B cell (primary cell): Measurements from ENCODE around the gene LTB4R. TPM values are rescaled to one million over a fixed set of nuclear protein-coding genes. Genes with fewer than 3 reads are reported as not detected.

ENCODE experiments used
- ATAC-seq: fragments of 200-7000 bp; cut with Tn5 transposase; one replicate; pipeline ENCODE4 v1.10.0; 2021; ENCODE audit warnings: low read depth, mild to moderate bottlenecking, moderate number of reproducible peaks, moderate library complexity
- CTCF ChIA-PET: fragments of 350-600 bp; sonication (Branson Sonifier 250); formaldehyde crosslinking; loops from one replicate; lab custom pipeline; 2021; ENCODE audit warnings: antibody characterized with exemption, inconsistent platforms; lab: Charles Lee
- POLR2A ChIA-PET: fragments of 350-600 bp; sonication (Branson Sonifier 250); formaldehyde crosslinking; loops from one replicate; lab custom pipeline; 2021; ENCODE audit warnings: antibody characterized with exemption; lab: Charles Lee
- DNase-seq: peaks from one replicate; pipeline ENCODE4 v3.0.0; 2013
- H2AFZ ChIP-seq: 2 replicates; pipeline ENCODE4 v1.6.1; 2012; ENCODE audit warnings: mild to moderate bottlenecking, low read depth, low read length; ENCODE audit not compliant: insufficient read depth, poor library complexity, severe bottlenecking
- H3K27ac ChIP-seq, 2 donors: 1 replicate in 1 of 2; 2 replicates in 1 of 2; pipeline ENCODE4 v1.5.1; 2012 to 2013; ENCODE audit warnings: low read length in 2 of 2, mild to moderate bottlenecking in 2 of 2, moderate library complexity in 1 of 2
- H3K27me3 ChIP-seq, 4 experiments: fragments of 200-600 bp in 1 of 4; sonication (generic) in 1 of 4; replicated peaks in 1 of 4; 1 replicate in 2 of 4; 2 replicates in 2 of 4; pipeline versions ENCODE4 v1.6.1 to v1.7.0; 2013 to 2016; ENCODE audit warnings: low read length in 3 of 4, mild to moderate bottlenecking in 2 of 4, mixed read lengths in 1 of 4, moderate library complexity in 1 of 4; ENCODE audit not compliant: insufficient read depth in 4 of 4, control insufficient read depth in 3 of 4; ENCODE audit errors: control extremely low read depth in 1 of 4
- H3K36me3 ChIP-seq, 2 experiments: replicated peaks in 1 of 2; 1 replicate in 1 of 2; 2 replicates in 1 of 2; pipeline versions ENCODE4 v1.6.1 to v1.7.1; 2013; ENCODE audit warnings: low read length in 1 of 2; ENCODE audit not compliant: insufficient read depth in 2 of 2, control insufficient read depth in 1 of 2; ENCODE audit errors: control extremely low read depth in 1 of 2, extremely low read depth in 1 of 2
- H3K4me1 ChIP-seq, 2 donors: fragments of 200-600 bp in 1 of 2; sonication (generic) in 1 of 2; 1 replicate in 1 of 2; 2 replicates in 1 of 2; pipeline versions ENCODE4 v1.5.1 to v1.6.1; 2013 to 2017; ENCODE audit warnings: low read length in 2 of 2; ENCODE audit not compliant: control insufficient read depth in 2 of 2, insufficient read depth in 2 of 2
- H3K4me2 ChIP-seq: replicated peaks from 2 replicates; pipeline ENCODE3; 2012; ENCODE audit warnings: mild to moderate bottlenecking, low read depth, low read length; ENCODE audit not compliant: poor library complexity, severe bottlenecking
- H3K4me3 ChIP-seq, 5 experiments: fragments of 200-600 bp in 1 of 5; sonication (generic) in 1 of 5; 1 replicate in 3 of 5; 2 replicates in 2 of 5; pipeline versions ENCODE4 v1.5.1 to v1.7.0; 2011 to 2016; ENCODE audit warnings: low read length in 4 of 5, mild to moderate bottlenecking in 4 of 5, low read depth in 2 of 5, control low read depth in 1 of 5, moderate library complexity in 1 of 5; ENCODE audit not compliant: insufficient read depth in 1 of 5; ENCODE audit errors: control extremely low read depth in 1 of 5, extremely low read depth in 1 of 5
- H3K79me2 ChIP-seq: fragments of 200-600 bp; sonication (generic); one replicate; pipeline ENCODE4 v1.6.0; 2016; ENCODE audit warnings: low read length; ENCODE audit not compliant: control insufficient read depth, insufficient read depth
- H3K9ac ChIP-seq: fragments of 200-600 bp; sonication (generic); 2 replicates; pipeline ENCODE4 v1.6.1; 2017; ENCODE audit warnings: mild to moderate bottlenecking, low read length, moderate library complexity
- H3K9me3 ChIP-seq, 3 donors: one replicate each; pipeline versions ENCODE4 v1.6.1 to v1.7.1; 2013; ENCODE audit warnings: low read length in 2 of 3; ENCODE audit not compliant: control insufficient read depth in 2 of 3, insufficient read depth in 1 of 3; ENCODE audit errors: control extremely low read depth in 1 of 3
- H4K20me1 ChIP-seq: 2 replicates; pipeline ENCODE4 v1.6.0; 2012; ENCODE audit warnings: mild to moderate bottlenecking, low read length; ENCODE audit not compliant: insufficient read depth, control insufficient read depth, poor library complexity, severe bottlenecking
- H3K27ac Mint-ChIP-seq: one replicate; pipeline ENCODE4 v1.8.0; 2021; ENCODE audit warnings: mixed read lengths
- H3K27me3 Mint-ChIP-seq: one replicate; pipeline ENCODE4 v1.8.0; 2021; ENCODE audit warnings: mixed read lengths
- H3K4me1 Mint-ChIP-seq: one replicate; pipeline ENCODE4 v1.8.0; 2021; ENCODE audit warnings: mixed read lengths
- H3K4me3 Mint-ChIP-seq: one replicate; pipeline ENCODE4 v1.8.0; 2021; ENCODE audit warnings: mixed read lengths
- H3K9me3 Mint-ChIP-seq: one replicate; pipeline ENCODE4 v1.8.0; 2022; ENCODE audit warnings: mixed read lengths; ENCODE audit not compliant: insufficient read depth
- CTCF ChIP-seq: fragments of 200-600 bp; IDR thresholded peaks from one replicate; pipeline ENCODE4 v1.8.0; 2022; ENCODE audit warnings: antibody characterized with exemption, mild to moderate bottlenecking
- EZH2 ChIP-seq: IDR thresholded peaks from 2 replicates; pipeline ENCODE4 v1.6.1; 2012; ENCODE audit warnings: borderline replicate concordance, low read depth, mild to moderate bottlenecking, moderate library complexity, low read length; ENCODE audit not compliant: insufficient read depth, poor library complexity, severe bottlenecking
- WGBS: methylation state at CpG from one replicate; pipeline ENCODE4 v1.1.5; 2013; ENCODE audit warnings: missing lambda C conversion rate; ENCODE audit not compliant: insufficient coverage; 5-methylcytosine and 5-hydroxymethylcytosine counted together
- intact Hi-C: fragments of 100-400 bp; cut with micrococcal nuclease; formaldehyde crosslinking; loops from one replicate; pipeline ENCODE4 v1.10.0; 2022
- polyA plus RNA-seq: library from polyadenylated mRNA; depleted of rRNA; stranded (reverse); fragments of >200 nt; gene quantifications from 2 replicates; pipeline ENCODE4 v1.2.3, GENCODE V29; 2012
- total RNA-seq, 2 donors: library from RNA; stranded (reverse); fragments of 120-200 nt in 1 of 2; gene quantifications; 1 replicate in 1 of 2; 2 replicates in 1 of 2; pipeline versions ENCODE4 v1.2.3 to v1.2.4, GENCODE V29; 2013 to 2022

LTB4R gene
- total and polyA plus RNA-seq, 2 donors (not counting 1 experiment from before 2014, with no cell fraction given) = 8.8 to 19.1 TPM

GRCh38 chr14:24271134-24271833 lies 40.0 kb upstream of the LTB4R start, which contains the start of gene RABGGTA:
RABGGTA (minus strand) TSS chr14:24271597; CDS start chr14:24271115, 482 bp downstream.
- Mint-ChIP-seq H3K9me3 (no peaks in the 10 kb centered on the region), H3K27ac (peak within 1 kb of the TSS; percentile 94)

More at GRCh38 chr14:24271134-24271833, 40.0 kb upstream of the LTB4R start, which contains the start of gene RABGGTA:
- peak within 1 kb of the TSS; percentile 93 to 97 for H3K27ac ChIP-seq
- no peaks in the 10 kb centered on the region for H3K9me3 ChIP-seq
- peaks cover 20% of the 10 kb centered on the region for H3K79me2 ChIP-seq
- peak within 1 kb of the TSS; percentile 86 for H3K4me2 ChIP-seq
- Mint-ChIP-seq H3K4me3 (peak within 1 kb of the TSS; percentile 94), H3K27me3 (no peaks in the 10 kb centered on the region), H3K4me1 (peaks cover 48% of the 10 kb centered on the region)
- ChIA-PET CTCF (interaction anchor here (1.0 to 4.2 kb wide), 22 partner anchors 8 to 179 kb away, joined by 3 to 40 read pairs (median 4); partner anchors contain the start of genes CHMP4A, CIDEB, IRF9 and LTB4R), POLR2A (interaction anchor here (0.6 to 2.9 kb wide), 19 partner anchors 9 to 711 kb away, joined by 3 to 51 read pairs (median 5); partner anchors contain the start of genes CBLN3, DCAF11, DHRS1 and EMC9)
- intact Hi-C loops = loop anchor here (1.0 to 10.0 kb wide), 12 partner anchors 8 to 160 kb away; partner anchors contain the start of genes CHMP4A, DCAF11, EMC9 and GMPR2
- peak; percentile 87 for ATAC-seq
- DNase-seq = peak; percentile 98
- H3K27me3 ChIP-seq = no peaks in the 10 kb centered on the region
- under 1% methylated on average over 59 of the region's 61 CpGs for WGBS
- peaks cover 0 to 30% of the 10 kb centered on the region in 2 experiments for H3K36me3 ChIP-seq
- no peaks in the 10 kb centered on the region for H4K20me1 ChIP-seq
- H2AFZ ChIP-seq = peak within 1 kb of the TSS; percentile 79
- H3K4me3 ChIP-seq = peak within 1 kb of the TSS; percentile 45 to 96 (median 93)
- peaks cover 32 to 39% of the 10 kb centered on the region in 2 donors for H3K4me1 ChIP-seq
- TF ChIP-seq EZH2 (no peak), CTCF (peak; percentile 75)
- H3K9ac ChIP-seq = peak within 1 kb of the TSS; percentile 90
